Epithelial cell of esophagus (primary cell): ENCODE measurements around the gene STPG4.
"Not testable (repeated sequence)": the region's sequence is repeated elsewhere in the genome, so short reads cannot be mapped to it uniquely, and the experiment has no call there.

Experiments
- DNase-seq: peaks from one replicate; pipeline ENCODE4 v3.0.0; 2010; ENCODE audit warnings: low read depth
- H3K4me3 ChIP-seq: 2 replicates; pipeline ENCODE4 v1.5.1; 2011; ENCODE audit warnings: mild to moderate bottlenecking, low read length, control low read depth
- CTCF ChIP-seq: IDR thresholded peaks from 2 replicates; pipeline ENCODE4 v1.5.1; 2011; ENCODE audit warnings: low read depth, mild to moderate bottlenecking, low read length, control low read depth, inconsistent platforms; ENCODE audit not compliant: insufficient read depth; ENCODE audit errors: missing control alignments

The STPG4 gene

DNA sequence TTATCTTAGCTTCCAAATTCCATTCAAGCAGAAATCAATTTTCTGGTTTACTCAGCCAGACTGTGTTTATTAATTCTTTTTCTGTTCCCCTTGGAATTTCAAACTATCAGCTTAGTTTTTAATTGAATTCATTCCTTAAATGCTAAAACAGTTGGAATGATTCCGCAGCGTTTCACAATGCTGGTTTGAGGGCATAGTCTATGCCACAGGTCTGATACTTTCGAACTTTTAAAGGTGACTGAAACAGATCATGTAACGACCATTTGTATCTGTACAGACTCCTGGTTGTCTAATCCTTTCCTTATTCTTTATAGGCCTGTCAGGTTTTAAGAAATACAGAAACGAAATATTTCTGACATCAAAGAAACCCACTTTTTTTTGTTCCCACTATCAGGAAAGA is 45.4 kb downstream of the STPG4 start:
- no peak overlapping the region for H3K4me3 ChIP-seq
- no peak for TF ChIP-seq CTCF

DNA sequence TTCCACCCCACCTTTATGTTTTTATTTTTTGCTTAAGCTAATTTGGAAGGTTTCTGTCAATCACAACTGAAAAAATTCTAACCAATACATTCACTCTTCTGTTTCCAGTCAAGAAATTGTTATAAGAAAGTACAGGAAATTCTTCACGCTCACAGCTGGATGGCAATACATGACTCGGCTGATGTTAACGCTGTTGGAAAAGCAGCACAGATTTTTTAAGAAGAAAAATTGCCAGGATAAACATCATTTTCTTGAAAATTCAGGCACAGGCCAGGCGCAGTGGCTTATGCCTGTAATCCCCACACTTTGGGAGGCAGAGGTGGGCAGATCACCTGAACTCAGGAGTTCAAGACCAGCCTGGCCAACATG is 46.1 kb downstream of the STPG4 start:
- TF ChIP-seq CTCF: no peak
- H3K4me3 ChIP-seq: no peak overlapping the region
- DNase-seq: no peak

More for the DNA sequence above, 45.4 kb downstream of the STPG4 start:
- DNase-seq: no peak

GRCh38 chr2:47108267-47109006 is 46.7 kb downstream of the STPG4 start:
- not testable (repeated sequence) for DNase-seq, H3K4me3 ChIP-seq

DNA sequence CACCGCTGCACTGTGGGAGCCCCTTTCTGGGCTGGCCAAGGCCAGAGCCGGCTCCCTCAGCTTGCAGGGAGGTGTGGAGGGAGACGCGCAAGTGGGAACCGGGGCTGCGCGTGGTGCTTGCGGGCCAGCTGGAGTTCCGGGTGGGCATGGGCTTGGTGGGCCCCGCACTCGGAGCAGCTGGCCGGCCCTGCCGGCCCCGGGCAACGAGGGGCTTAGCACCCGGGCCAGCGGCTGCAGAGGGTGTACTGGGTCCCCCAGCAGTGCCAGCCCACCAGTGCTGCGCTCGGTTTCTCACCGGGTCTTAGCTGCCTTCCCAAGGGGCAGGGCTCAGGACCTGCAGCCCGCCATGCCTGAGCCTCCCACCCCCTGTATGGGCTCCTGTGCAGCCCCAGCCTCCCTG is 47.9 kb downstream of the STPG4 start:
- H3K4me3 ChIP-seq, DNase-seq: not testable (repeated sequence)

GRCh38 chr2:47106231-47106630 is 48.9 kb downstream of the STPG4 start:
- H3K4me3 ChIP-seq: not testable (repeated sequence)
- peak; percentile 65 for DNase-seq

DNA sequence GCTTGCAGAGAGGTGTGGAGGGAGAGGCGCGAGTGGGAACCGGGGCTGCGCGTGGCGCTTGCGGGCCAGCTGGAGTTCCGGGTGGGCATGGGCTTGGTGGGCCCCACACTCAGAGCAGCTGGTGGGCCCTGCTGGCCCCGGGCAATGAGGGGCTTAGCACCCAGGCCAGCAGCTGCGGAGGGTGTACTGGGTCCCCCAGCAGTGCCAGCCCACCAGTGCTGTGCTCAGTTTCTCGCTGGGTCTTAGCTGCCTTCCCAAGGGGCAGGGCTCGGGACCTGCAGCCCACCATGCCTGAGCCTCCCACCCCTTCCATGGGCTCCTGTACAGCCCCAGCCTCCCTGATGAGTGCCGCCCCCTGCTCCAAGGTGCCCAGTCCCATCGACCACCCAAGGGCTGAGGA is 55.4 kb downstream of the STPG4 start:
- H3K4me3 ChIP-seq, DNase-seq: not testable (repeated sequence)

GRCh38 chr2:47098953-47099352 is 56.2 kb downstream of the STPG4 start:
- no peak for TF ChIP-seq CTCF
- no peak overlapping the region for H3K4me3 ChIP-seq
- no peak for DNase-seq

GRCh38 chr2:47097563-47097962 is 57.5 kb downstream of the STPG4 start:
- H3K4me3 ChIP-seq: no peak overlapping the region
- TF ChIP-seq CTCF: no peak
- no peak for DNase-seq

DNA sequence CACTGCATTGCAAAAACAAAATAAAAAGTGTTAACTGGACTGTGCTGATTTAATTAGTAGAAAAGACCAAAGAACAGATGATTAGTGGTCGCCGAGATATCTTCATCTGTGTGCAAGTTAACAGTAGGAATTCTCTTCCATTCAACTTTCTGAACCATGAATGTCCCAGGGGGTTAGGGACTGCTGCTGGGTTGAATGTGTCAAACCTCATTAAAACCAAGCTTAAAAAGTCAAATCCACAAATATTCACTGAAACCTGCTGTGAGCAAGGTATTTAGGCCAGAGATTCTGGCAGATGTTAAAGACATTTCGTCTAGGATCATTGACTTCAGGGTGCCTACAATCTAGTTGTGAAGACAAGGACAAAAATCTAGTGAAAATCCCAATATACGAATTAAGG is 58.7 kb downstream of the STPG4 start:
- TF ChIP-seq CTCF: no peak
- no peak overlapping the region for H3K4me3 ChIP-seq
- no peak for DNase-seq
